PFSK-1 (cell line): Measurements from ENCODE around the gene FKBP11.

ENCODE experiments used
- FOXP2 ChIP-seq: optimal IDR thresholded peaks from 2 replicates; pipeline ENCODE3; 2011; ENCODE audit warnings: borderline replicate concordance, control low read depth, inconsistent platforms; ENCODE audit not compliant: insufficient read depth; ENCODE audit errors: extremely low read length, extremely low read depth
- POLR2AphosphoS5 ChIP-seq: IDR thresholded peaks from 2 replicates; pipeline ENCODE4 v1.6.1; 2012; ENCODE audit warnings: low read depth, mild to moderate bottlenecking, control low read depth, low read length, moderate library complexity
- SIN3A ChIP-seq: IDR thresholded peaks from 2 replicates; pipeline ENCODE4 v1.6.1; 2012; ENCODE audit warnings: mild to moderate bottlenecking, low read length, moderate library complexity, borderline replicate concordance; ENCODE audit not compliant: insufficient read depth
- TAF1 ChIP-seq: IDR thresholded peaks from 2 replicates; pipeline ENCODE4 v1.6.1; 2012; ENCODE audit warnings: low read length, control low read depth, borderline replicate concordance; ENCODE audit not compliant: insufficient read depth
- TF ChIP-seq, protein P1 (sequence below), 2 experiments: IDR thresholded peaks; 2 replicates each; pipeline versions ENCODE4 v1.6.1 to v1.8.0; 2011 to 2012; ENCODE audit warnings: low read depth in 2 of 2, low read length in 2 of 2, control low read depth in 1 of 2, inconsistent platforms in 1 of 2, mild to moderate bottlenecking in 1 of 2, moderate library complexity in 1 of 2; ENCODE audit not compliant: insufficient read depth in 1 of 2

GRCh38 chr12:48943221-48943620 lies 17.9 kb upstream of the FKBP11 start:
- no peak for TF ChIP-seq TAF1
- TF ChIP-seq, protein P1, sequence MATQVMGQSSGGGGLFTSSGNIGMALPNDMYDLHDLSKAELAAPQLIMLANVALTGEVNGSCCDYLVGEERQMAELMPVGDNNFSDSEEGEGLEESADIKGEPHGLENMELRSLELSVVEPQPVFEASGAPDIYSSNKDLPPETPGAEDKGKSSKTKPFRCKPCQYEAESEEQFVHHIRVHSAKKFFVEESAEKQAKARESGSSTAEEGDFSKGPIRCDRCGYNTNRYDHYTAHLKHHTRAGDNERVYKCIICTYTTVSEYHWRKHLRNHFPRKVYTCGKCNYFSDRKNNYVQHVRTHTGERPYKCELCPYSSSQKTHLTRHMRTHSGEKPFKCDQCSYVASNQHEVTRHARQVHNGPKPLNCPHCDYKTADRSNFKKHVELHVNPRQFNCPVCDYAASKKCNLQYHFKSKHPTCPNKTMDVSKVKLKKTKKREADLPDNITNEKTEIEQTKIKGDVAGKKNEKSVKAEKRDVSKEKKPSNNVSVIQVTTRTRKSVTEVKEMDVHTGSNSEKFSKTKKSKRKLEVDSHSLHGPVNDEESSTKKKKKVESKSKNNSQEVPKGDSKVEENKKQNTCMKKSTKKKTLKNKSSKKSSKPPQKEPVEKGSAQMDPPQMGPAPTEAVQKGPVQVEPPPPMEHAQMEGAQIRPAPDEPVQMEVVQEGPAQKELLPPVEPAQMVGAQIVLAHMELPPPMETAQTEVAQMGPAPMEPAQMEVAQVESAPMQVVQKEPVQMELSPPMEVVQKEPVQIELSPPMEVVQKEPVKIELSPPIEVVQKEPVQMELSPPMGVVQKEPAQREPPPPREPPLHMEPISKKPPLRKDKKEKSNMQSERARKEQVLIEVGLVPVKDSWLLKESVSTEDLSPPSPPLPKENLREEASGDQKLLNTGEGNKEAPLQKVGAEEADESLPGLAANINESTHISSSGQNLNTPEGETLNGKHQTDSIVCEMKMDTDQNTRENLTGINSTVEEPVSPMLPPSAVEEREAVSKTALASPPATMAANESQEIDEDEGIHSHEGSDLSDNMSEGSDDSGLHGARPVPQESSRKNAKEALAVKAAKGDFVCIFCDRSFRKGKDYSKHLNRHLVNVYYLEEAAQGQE (IDR thresholded peaks at IDR 0.05; ENCODE audit: insufficient read depth in 1 of 2, low read depth in 2 of 2, low read length in 2 of 2), result no peak
- TF ChIP-seq POLR2AphosphoS5, result no peak
- no peak for TF ChIP-seq SIN3A
- TF ChIP-seq FOXP2, result no peak
